Neural cell (in vitro differentiated cells): ENCODE measurements around the gene UBTF. TPM values are rescaled to one million over a fixed set of nuclear protein-coding genes. Genes with fewer than 3 reads are reported as not detected.

ENCODE experiments used
- H2AFZ ChIP-seq: fragments of 200-600, 300-800 bp; sonication (generic), shearing (Covaris generic); 2 replicates; pipeline ENCODE4 v1.6.0; 2014; ENCODE audit warnings: low read depth, mild to moderate bottlenecking, antibody characterized with exemption, low read length, moderate library complexity
- H3F3A ChIP-seq: fragments of 200-600 bp; shearing (Covaris generic); 2 replicates; pipeline ENCODE4 v1.6.1; 2016; ENCODE audit warnings: mild to moderate bottlenecking, moderate library complexity, mixed read lengths, antibody characterized with exemption, low read length; ENCODE audit not compliant: insufficient read depth, poor library complexity, severe bottlenecking
- H3K27ac ChIP-seq: fragments of 200-600, 300-800 bp; sonication (generic), shearing (Covaris generic); 2 replicates; pipeline ENCODE4 v1.5.1; 2014; ENCODE audit warnings: mild to moderate bottlenecking, low read length, moderate library complexity
- H3K27me3 ChIP-seq: fragments of 300-800, 200-600 bp; sonication (generic), shearing (Covaris generic); 2 replicates; pipeline ENCODE4 v1.6.0; 2014; ENCODE audit warnings: mild to moderate bottlenecking, low read depth, low read length, moderate library complexity; ENCODE audit not compliant: insufficient read depth
- H3K36me3 ChIP-seq: fragments of 300-800, 200-600 bp; sonication (generic), shearing (Covaris generic); 2 replicates; pipeline ENCODE4 v1.5.1; 2014; ENCODE audit warnings: mild to moderate bottlenecking, antibody characterized with exemption, low read length, moderate library complexity; ENCODE audit not compliant: insufficient read depth
- H3K4me2 ChIP-seq: fragments of 300-800, 200-600 bp; sonication (generic), shearing (Covaris generic); 2 replicates; pipeline ENCODE4 v1.6.0; 2014; ENCODE audit warnings: mild to moderate bottlenecking, low read length
- H3K4me3 ChIP-seq: fragments of 300-800, 200-600 bp; sonication (generic), shearing (Covaris generic); 2 replicates; pipeline ENCODE4 v1.5.1; 2014; ENCODE audit warnings: mild to moderate bottlenecking, low read length, moderate library complexity
- H3K79me2 ChIP-seq: fragments of 200-600 bp; shearing (Covaris generic); replicated peaks from 2 replicates; pipeline ENCODE4 v1.6.0; 2014; ENCODE audit warnings: mild to moderate bottlenecking, low read length, moderate library complexity; ENCODE audit not compliant: insufficient read depth
- H3K9ac ChIP-seq: fragments of 300-800, 200-600 bp; sonication (generic), shearing (Covaris generic); 2 replicates; pipeline ENCODE4 v1.6.1; 2016; ENCODE audit warnings: mild to moderate bottlenecking, low read length, mixed read lengths
- H3K9me2 ChIP-seq: fragments of 200-600 bp; shearing (Covaris generic); 2 replicates; pipeline ENCODE4 v1.6.1; 2016; ENCODE audit warnings: mild to moderate bottlenecking, low read length, mixed read lengths; ENCODE audit not compliant: insufficient read depth
- H3K9me3 ChIP-seq: fragments of 200-600, 300-800 bp; sonication (generic), shearing (Covaris generic); 2 replicates; pipeline ENCODE4 v1.6.1; 2016; ENCODE audit warnings: mild to moderate bottlenecking, mixed run types, low read length, moderate library complexity, mixed read lengths
- H4K20me1 ChIP-seq: fragments of 200-600 bp; shearing (Covaris generic); 2 replicates; pipeline ENCODE4 v1.6.1; 2016; ENCODE audit warnings: mild to moderate bottlenecking, mixed run types; ENCODE audit not compliant: insufficient read depth
- CTCF ChIP-seq: fragments of 450-650 bp; IDR thresholded peaks from 2 replicates; pipeline ENCODE4 v1.5.1; 2014; ENCODE audit warnings: antibody characterized with exemption, mild to moderate bottlenecking, moderate library complexity; ENCODE audit not compliant: poor library complexity, severe bottlenecking
- EP300 ChIP-seq: fragments of 450-650 bp; conservative IDR thresholded peaks from 2 replicates; pipeline ENCODE4 v1.6.1; 2014; ENCODE audit warnings: antibody characterized with exemption, mild to moderate bottlenecking, moderate library complexity; ENCODE audit not compliant: poor library complexity, severe bottlenecking
- EZH2 ChIP-seq: fragments of 200-600, 300-800 bp; shearing (Covaris generic), sonication (generic); IDR thresholded peaks from 2 replicates; pipeline ENCODE4 v1.6.1; 2014; ENCODE audit warnings: antibody characterized with exemption, low read length, borderline replicate concordance, mild to moderate bottlenecking; ENCODE audit not compliant: insufficient read depth, poor library complexity, severe bottlenecking
- MXI1 ChIP-seq: fragments of 450-650 bp; conservative IDR thresholded peaks from 2 replicates; pipeline ENCODE4 v1.6.1; 2014; ENCODE audit warnings: antibody characterized with exemption, mild to moderate bottlenecking; ENCODE audit not compliant: poor library complexity, severe bottlenecking
- POLR2AphosphoS5 ChIP-seq: IDR thresholded peaks from 2 replicates; pipeline ENCODE4 v1.6.1; 2012
- RAD21 ChIP-seq: fragments of 450-650 bp; conservative IDR thresholded peaks from 2 replicates; pipeline ENCODE4 v1.6.1; 2014; ENCODE audit warnings: antibody characterized with exemption, mild to moderate bottlenecking, moderate library complexity
- REST ChIP-seq: IDR thresholded peaks from 2 replicates; pipeline ENCODE4 v1.6.1; 2012; ENCODE audit warnings: borderline replicate concordance
- SMC3 ChIP-seq: fragments of 450-650 bp; conservative IDR thresholded peaks from 2 replicates; pipeline ENCODE4 v1.6.1; 2014; ENCODE audit warnings: antibody characterized with exemption, mild to moderate bottlenecking, moderate library complexity; ENCODE audit not compliant: poor library complexity
- polyA plus RNA-seq: library from polyadenylated mRNA; depleted of rRNA; stranded (reverse); fragments of >200 nt; gene quantifications from 2 replicates; pipeline ENCODE4 v1.2.3, GENCODE V29; 2014

UBTF gene
- polyA plus RNA-seq, 1 donor from 2014 or later, result 73.8 TPM

DNA sequence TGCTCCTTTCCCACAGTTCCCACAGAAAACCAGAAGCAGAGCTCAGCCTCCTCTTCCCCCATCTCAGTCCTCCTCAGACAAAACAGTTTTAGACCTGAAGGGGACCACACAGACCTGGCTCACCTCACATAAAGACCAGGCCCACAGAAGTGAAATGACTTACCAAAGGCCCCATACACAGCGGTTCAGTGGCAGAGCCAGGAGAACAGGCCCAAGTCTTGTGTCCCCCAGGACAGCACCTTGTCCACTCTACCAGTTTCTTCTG is 5.3 kb downstream of the UBTF start:
- Histone ChIP-seq H3K9me3 (no peaks in the 10 kb centered on the region), H3K9me2 (no peaks in the 10 kb centered on the region), H2AFZ (no peak overlapping the region), H3K79me2 (peaks cover 25% of the 10 kb centered on the region), H3K9ac (no peak overlapping the region), H3K4me3 (no peak overlapping the region), H3F3A (no peaks in the 10 kb centered on the region), H4K20me1 (peaks cover 24% of the 10 kb centered on the region), H3K27ac (no peak overlapping the region), H3K27me3 (no peaks in the 10 kb centered on the region), H3K36me3 (peaks cover 19% of the 10 kb centered on the region), H3K4me2 (no peak overlapping the region)
- no peak for TF ChIP-seq CTCF
- no peak for TF ChIP-seq MXI1
- TF ChIP-seq EP300, result no peak
- no peak for TF ChIP-seq EZH2
- TF ChIP-seq POLR2AphosphoS5, result no peak
- TF ChIP-seq SMC3, result no peak
- TF ChIP-seq RAD21, result no peak

DNA sequence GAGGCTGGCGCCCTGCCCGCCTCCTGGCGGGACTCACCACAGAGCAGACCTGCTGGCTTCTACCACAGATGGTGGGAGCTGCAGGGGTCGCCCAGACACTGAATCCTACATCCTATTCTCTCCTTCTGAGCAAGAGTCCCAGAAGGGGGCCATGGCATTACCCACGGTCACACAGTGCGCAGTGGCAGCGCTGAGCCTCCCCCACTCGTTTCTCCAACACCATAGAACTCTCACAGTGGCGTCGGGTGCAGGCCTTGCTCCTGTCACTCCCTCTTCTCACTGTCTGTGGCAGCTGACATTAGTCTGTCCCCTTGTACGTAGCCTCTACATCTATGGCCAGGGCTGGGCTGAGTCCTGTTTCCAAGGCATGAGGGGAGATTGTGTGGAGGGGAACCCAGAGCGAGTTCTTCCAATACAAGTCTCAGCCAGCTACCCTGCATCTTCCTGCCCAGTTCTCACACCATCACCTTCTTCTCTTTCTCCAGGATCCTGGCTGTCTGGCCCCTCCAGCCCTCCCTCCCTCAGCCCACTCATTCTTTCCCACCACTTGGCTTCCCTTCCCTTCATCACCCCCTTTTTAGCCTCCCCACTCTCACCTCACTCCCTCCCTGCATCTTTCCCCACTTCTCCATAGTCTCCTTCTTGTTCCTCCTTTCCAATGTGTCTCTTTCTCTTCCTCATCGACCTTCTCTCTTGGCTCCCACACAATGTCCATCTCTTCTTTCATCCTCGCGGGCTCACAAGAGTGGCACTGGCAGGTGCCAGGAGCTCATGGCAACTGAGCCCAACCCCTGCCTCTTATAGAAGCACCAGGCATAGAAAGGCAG is 5.9 kb downstream of the UBTF start:
- Histone ChIP-seq H3K79me2 (peaks cover 25% of the 10 kb centered on the region), H3K27me3 (no peaks in the 10 kb centered on the region), H3K27ac (no peak overlapping the region), H3K9ac (no peak overlapping the region), H3K4me2 (no peak overlapping the region), H3K9me2 (no peaks in the 10 kb centered on the region), H3F3A (no peaks in the 10 kb centered on the region), H3K4me3 (no peak overlapping the region), H3K36me3 (peaks cover 19% of the 10 kb centered on the region), H3K9me3 (no peaks in the 10 kb centered on the region), H2AFZ (no peak overlapping the region), H4K20me1 (peaks cover 24% of the 10 kb centered on the region)
- no peak for TF ChIP-seq RAD21
- no peak for TF ChIP-seq EZH2

DNA sequence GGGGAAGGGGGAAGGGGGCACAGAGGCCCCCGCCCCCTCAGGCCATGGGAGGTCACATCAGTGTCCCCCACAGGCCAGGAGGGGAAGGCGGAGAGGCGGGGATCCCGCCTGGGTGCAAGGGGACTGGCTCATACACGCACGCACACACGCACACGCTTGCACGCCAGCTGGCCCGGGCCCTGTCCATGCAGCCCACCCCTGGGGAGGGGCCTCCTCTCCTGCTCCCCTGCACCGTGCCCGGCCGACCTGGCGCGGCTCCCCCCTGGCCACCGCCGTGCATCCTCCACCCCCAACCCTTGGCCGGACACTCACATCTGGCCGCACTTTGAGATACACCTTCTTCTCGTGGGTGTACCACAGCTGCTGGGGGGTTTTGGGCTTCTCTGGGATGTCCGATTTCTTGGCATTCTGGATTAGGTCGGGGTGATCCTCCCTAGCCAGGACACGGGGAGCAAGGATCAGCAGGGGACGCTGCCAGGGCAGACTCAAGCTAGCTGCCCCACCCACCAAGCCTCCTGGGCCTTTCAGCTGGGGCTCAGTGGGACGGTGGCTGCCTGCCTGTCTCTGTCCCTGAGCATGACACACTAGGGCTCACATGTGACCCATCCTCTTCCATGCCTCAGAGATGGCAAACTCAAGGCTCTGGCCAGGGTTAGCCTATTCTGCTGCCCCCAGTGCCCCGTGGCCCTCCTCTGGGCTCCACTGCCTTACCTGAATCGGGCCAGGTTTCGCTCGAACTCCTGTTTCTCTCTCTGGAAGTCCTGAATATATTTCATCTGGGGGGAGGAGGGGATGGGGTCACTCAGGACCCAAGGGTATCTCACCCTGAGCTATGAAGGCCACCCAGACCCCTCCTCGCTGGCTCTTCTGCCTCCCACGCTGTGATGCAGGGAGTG is 6.7 kb downstream of the UBTF start:
- no peaks in the 10 kb centered on the region for H3K27me3 ChIP-seq
- H4K20me1 ChIP-seq, result peaks cover 18% of the 10 kb centered on the region
- H3K27ac ChIP-seq, result no peak overlapping the region
- H3K9me2 ChIP-seq, result no peaks in the 10 kb centered on the region
- no peak for TF ChIP-seq POLR2AphosphoS5
- TF ChIP-seq SMC3, result no peak
- TF ChIP-seq EZH2, result no peak
- no peak for TF ChIP-seq CTCF
- TF ChIP-seq REST, result no peak
- no peaks in the 10 kb centered on the region for H3F3A ChIP-seq
- H3K4me2 ChIP-seq, result no peak overlapping the region
- no peak overlapping the region for H3K4me3 ChIP-seq
- H3K36me3 ChIP-seq, result peaks cover 19% of the 10 kb centered on the region
- H3K9me3 ChIP-seq, result no peaks in the 10 kb centered on the region
- H3K79me2 ChIP-seq, result peaks cover 20% of the 10 kb centered on the region
- no peak overlapping the region for H3K9ac ChIP-seq
- H2AFZ ChIP-seq, result no peak overlapping the region
